ENCODE results near the gene ZNF609. TPM values are rescaled to one million over a fixed set of nuclear protein-coding genes. Genes with fewer than 3 reads are reported as not detected.

ZNF609 gene
- total RNA-seq, 1 experiment from 2014 or later = 31.0 TPM

GRCh38 chr15:64560501-64560900 lies 100.1 kb downstream of the ZNF609 start (continued):
- TF ChIP-seq REST (IDR thresholded peaks at IDR 0.05; ENCODE audit: low read depth) (no peak), SIN3A (IDR thresholded peaks at IDR 0.05; ENCODE audit: low read depth) (no peak), CTCF (IDR thresholded peaks at IDR 0.05 in 2 of 3, conservative IDR thresholded peaks at IDR 0.05 in 1 of 3; ENCODE audit: borderline replicate concordance in 1 of 3, insufficient read depth in 1 of 3, low read depth in 2 of 3, low read length in 2 of 3) (no peak), SRF (IDR thresholded peaks at IDR 0.05; ENCODE audit: low read depth) (no peak), CBX3 (IDR thresholded peaks at IDR 0.05; ENCODE audit: low read depth) (no peak), RAD21 (IDR thresholded peaks at IDR 0.05; ENCODE audit: low read depth) (no peak), JUND (IDR thresholded peaks at IDR 0.05) (no peak), POLR2AphosphoS5 (IDR thresholded peaks at IDR 0.05; ENCODE audit: low read depth, low read length) (no peak)
- TF ChIP-seq, protein P1, sequence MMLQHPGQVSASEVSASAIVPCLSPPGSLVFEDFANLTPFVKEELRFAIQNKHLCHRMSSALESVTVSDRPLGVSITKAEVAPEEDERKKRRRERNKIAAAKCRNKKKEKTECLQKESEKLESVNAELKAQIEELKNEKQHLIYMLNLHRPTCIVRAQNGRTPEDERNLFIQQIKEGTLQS (IDR thresholded peaks at IDR 0.05) = no peak

GRCh38 chr15:64560998-64561397 lies 100.6 kb downstream of the ZNF609 start:
- Histone ChIP-seq H2AFZ (ENCODE audit: low read depth, low read length, poor library complexity, severe bottlenecking) (no peak overlapping the region), H3K27ac (ENCODE audit: low read depth, low read length) (no peak overlapping the region), H3K4me2 (ENCODE audit: low read length) (no peak overlapping the region), H3K4me3 (replicated peaks in 1 of 2; ENCODE audit: low read depth in 1 of 2, low read length in 2 of 2) (no peak overlapping the region), H3K9ac (ENCODE audit: low read length) (no peak overlapping the region), H4K20me1 (ENCODE audit: insufficient read depth) (peaks cover 6% of the 10 kb centered on the region; the same call in 1 of the 2 replicates), H3K9me3 (ENCODE audit: control insufficient read depth in 1 of 2, insufficient read depth in 1 of 2, low read depth in 1 of 2, low read length in 2 of 2) (no peaks in the 10 kb centered on the region), H3K27me3 (ENCODE audit: insufficient read depth, low read length) (no peaks in the 10 kb centered on the region), H3K4me1 (ENCODE audit: control insufficient read depth in 1 of 2, insufficient read depth in 2 of 2, low read length in 2 of 2) (peaks cover 3 to 5% of the 10 kb centered on the region in 2 experiments; a peak in 3 of 4 replicates), H3K79me2 (ENCODE audit: insufficient read depth, low read length) (peaks cover 59% of the 10 kb centered on the region), H3K9me2 (ENCODE audit: insufficient read depth) (no peaks in the 10 kb centered on the region), H3K36me3 (ENCODE audit: control insufficient read depth in 1 of 2, insufficient read depth in 2 of 2, low read length in 2 of 2) (no peaks in the 10 kb centered on the region)
- CTCF ChIA-PET = no interaction called here
- TF ChIP-seq SIN3A (IDR thresholded peaks at IDR 0.05; ENCODE audit: low read depth) = no peak
- no peak for TF ChIP-seq RAD21 (IDR thresholded peaks at IDR 0.05; ENCODE audit: low read depth)
- BruUV-seq (replicated peaks) = no TSS peak
- POLR2A ChIA-PET = no interaction called here
- no peak for DNase-seq (ENCODE audit: low read depth, low spot score)
- no peak for ATAC-seq
- intact Hi-C loops (cut with micrococcal nuclease) = no loop called here
- RAD21 ChIA-PET (ENCODE audit: low non-redundant PET in 1 of 2, low total read pairs in 2 of 2, uncharacterized antibody in 2 of 2, unreplicated experiment in 2 of 2) = no interaction called here
